Cardiac fibroblast (primary cell): ENCODE data around the gene C1orf167.

Experiments used
- DNase-seq, 2 donors: peaks; one replicate each; pipeline versions ENCODE4 v3.0.0 to v3.0.0-alpha.2; 2010; ENCODE audit warnings: low read depth in 2 of 2
- H3K4me3 ChIP-seq, 2 donors: replicated peaks in 1 of 2; 1 replicate in 1 of 2; 2 replicates in 1 of 2; pipeline ENCODE4 v1.5.1; 2011; ENCODE audit warnings: low read depth in 2 of 2, low read length in 2 of 2, mild to moderate bottlenecking in 2 of 2, moderate library complexity in 1 of 2
- CTCF ChIP-seq: IDR thresholded peaks from one replicate; pipeline ENCODE4 v1.5.1; 2011; ENCODE audit warnings: low read depth, mild to moderate bottlenecking, low read length, inconsistent platforms

Gene C1orf167

GRCh38 chr1:11720033-11720376 lies 42.0 kb upstream of the C1orf167 start:
- TF ChIP-seq CTCF = no peak
- H3K4me3 ChIP-seq = no peak overlapping the region
- no peak for DNase-seq

- no peak overlapping the region for H3K4me3 ChIP-seq
- TF ChIP-seq CTCF = no peak
- no peak for DNase-seq
These were observed 41.5 kb upstream of the C1orf167 start for GRCh38 chr1:11720525-11720924.

GRCh38 chr1:11721311-11721710 lies 40.7 kb upstream of the C1orf167 start:
- H3K4me3 ChIP-seq = no peak overlapping the region
- TF ChIP-seq CTCF = no peak
- no peak for DNase-seq

GRCh38 chr1:11722538-11722937 lies 39.5 kb upstream of the C1orf167 start:
- no peak for DNase-seq
- TF ChIP-seq CTCF = no peak
- no peak overlapping the region for H3K4me3 ChIP-seq

DNA sequence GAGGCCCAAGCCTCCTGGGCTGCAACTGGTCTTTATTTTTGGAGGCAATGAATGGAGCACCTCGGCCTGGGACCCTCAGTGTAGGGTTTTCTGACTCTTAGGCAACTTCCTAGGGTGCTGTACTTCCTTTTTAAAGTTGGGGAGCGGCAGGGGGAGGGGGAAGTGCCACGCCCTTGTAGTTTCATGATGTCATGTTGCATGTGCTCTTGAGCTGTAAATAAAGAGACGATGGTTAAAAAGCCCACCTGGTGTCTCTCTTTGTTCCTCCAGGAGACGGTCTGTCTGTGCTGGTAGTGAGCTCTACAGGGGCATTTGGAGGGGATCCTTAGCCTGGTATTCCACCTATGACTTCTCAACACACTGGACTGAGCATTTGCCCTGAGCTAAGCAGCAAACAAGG lies 36.4 kb upstream of the C1orf167 start:
- H3K4me3 ChIP-seq = no peak overlapping the region
- DNase-seq = no peak
- TF ChIP-seq CTCF = no peak

GRCh38 chr1:11727119-11727518 lies 34.9 kb upstream of the C1orf167 start:
- TF ChIP-seq CTCF = no peak
- DNase-seq = no peak
- no peak overlapping the region for H3K4me3 ChIP-seq

- no peak for TF ChIP-seq CTCF
- no peak overlapping the region for H3K4me3 ChIP-seq
- no peak for DNase-seq
These were observed 33.7 kb upstream of the C1orf167 start for GRCh38 chr1:11728126-11728806.
